ENCODE measurements around the gene RTN4RL2.

The RTN4RL2 gene

DNA sequence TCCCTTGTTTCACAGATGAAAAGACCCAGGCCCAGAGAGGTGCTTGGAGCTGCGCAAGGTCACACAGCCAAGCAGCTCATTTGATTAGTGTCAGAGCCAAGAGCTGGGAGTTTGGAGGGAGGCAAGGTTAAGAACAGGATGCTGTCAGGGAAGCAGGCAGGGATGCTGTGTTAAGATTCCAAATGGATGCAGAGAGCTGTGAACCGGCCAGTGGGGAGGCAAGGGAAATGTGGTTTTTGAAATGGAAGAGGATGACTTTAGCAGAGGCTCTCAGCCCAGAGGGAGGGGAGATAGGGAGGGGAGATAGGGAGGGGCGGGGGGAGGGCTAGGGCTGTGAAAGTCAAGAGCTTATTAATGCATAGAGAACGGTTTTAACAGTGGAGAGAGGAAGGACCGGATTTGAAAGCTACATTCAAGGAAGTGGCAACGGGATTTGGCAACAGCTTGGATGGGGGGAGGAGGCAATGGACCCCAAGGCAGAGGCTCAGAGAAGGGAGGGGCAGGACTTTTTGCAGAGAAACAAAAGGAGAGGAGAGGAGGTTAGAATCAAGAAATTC lies 13.0 kb downstream of the RTN4RL2 start:
- no peak overlapping the region for H3K4me3 ChIP-seq (ENCODE audit: low read length)
- no peak overlapping the region for H3K9ac ChIP-seq (ENCODE audit: low read length)
- no peak overlapping the region for H3K27ac ChIP-seq (ENCODE audit: low read depth, low read length)
- peaks cover 3% of the 10 kb centered on the region for H3K4me1 ChIP-seq (ENCODE audit: control insufficient read depth, insufficient read depth, low read length)
- H3K27me3 ChIP-seq (ENCODE audit: control insufficient read depth, insufficient read depth, low read length) = peaks cover 3% of the 10 kb centered on the region
- H3K36me3 ChIP-seq (ENCODE audit: control insufficient read depth, insufficient read depth, low read length) = no peaks in the 10 kb centered on the region

DNA sequence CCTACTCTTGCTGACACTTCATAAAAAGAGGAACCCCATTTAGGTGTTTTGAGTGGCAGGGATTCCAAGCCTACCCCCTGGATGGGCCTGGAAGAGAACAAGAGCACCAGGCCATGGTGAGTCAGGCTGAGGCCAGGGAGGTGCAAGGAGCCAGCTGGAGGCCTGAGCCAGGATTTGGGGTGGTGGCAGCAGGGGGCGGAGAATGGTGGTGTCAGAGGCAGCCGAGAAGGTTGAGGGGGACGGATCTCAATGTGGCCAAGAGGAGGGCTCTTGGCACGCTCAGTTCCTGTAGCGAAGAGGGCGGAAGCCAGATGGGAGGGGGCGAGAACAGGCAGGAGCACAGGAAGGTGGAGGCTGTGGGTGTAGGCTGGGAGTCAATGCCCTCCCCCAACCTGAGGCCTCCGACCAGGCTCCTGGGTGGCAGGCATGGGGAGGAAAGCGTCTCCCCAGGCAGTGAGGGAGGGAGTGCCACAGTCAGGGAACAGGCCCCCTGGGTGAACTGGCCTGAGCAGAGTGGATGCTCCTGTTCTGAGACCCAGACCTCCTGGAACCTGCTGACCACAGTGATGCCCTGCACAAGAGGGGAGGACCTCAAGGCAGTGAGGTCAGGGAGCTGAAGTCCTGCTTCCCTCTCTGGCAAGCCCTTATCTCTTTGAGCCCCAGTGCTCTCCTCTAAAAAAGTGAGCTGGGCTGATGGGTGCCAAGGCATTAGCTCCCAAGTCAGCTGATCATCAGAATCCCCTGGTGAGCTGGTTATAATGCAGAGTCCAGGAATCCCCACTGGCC lies 13.9 kb downstream of the RTN4RL2 start:
- Histone ChIP-seq H3K27me3 (ENCODE audit: control insufficient read depth, insufficient read depth, low read length) (peaks cover 5% of the 10 kb centered on the region), H3K4me3 (ENCODE audit: low read length) (no peak overlapping the region), H3K36me3 (ENCODE audit: control insufficient read depth, insufficient read depth, low read length) (no peaks in the 10 kb centered on the region), H3K4me1 (ENCODE audit: control insufficient read depth, insufficient read depth, low read length) (peaks cover 3% of the 10 kb centered on the region), H3K27ac (ENCODE audit: low read depth, low read length) (no peak overlapping the region), H3K9ac (ENCODE audit: low read length) (no peak overlapping the region)

DNA sequence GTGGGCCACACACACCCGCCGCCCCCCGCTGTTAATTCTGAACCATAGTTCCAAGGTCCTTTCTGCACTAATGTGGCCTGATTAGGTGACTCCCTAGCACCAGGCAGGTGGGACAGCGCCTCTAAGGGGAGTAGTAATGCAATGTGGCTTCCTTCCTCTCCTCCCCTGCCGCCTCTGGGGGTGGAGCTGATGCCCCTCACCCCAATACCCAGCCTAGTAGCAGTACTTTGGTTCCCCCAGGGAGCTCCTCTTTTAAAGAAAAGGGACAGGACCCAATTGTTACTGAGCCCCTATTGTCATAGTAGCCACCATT lies 14.4 kb downstream of the RTN4RL2 start:
- Histone ChIP-seq H3K4me1 (ENCODE audit: control insufficient read depth, insufficient read depth, low read length) (peaks cover 3% of the 10 kb centered on the region), H3K36me3 (ENCODE audit: control insufficient read depth, insufficient read depth, low read length) (no peaks in the 10 kb centered on the region), H3K4me3 (ENCODE audit: low read length) (no peak overlapping the region), H3K27me3 (ENCODE audit: control insufficient read depth, insufficient read depth, low read length) (peaks cover 5% of the 10 kb centered on the region), H3K27ac (ENCODE audit: low read depth, low read length) (no peak overlapping the region), H3K9ac (ENCODE audit: low read length) (no peak overlapping the region)

DNA sequence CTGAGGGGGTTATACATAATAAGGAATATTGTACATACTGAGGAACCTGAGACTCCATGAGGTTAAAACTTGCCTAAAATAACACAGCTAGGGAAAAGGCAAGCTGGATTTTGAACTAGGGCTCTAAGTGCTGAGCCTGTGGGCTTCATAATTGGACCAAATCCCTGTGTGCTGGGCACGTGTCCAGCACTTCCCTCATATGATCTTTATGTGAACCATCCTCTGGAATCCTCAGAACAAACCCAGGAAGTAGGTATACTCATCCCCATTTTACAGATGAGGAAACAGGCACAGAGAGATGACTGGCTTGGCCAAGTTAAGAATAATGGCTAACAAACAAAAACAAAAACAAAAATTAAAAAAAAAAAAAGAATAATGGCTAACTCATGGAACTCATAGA lies 14.9 kb downstream of the RTN4RL2 start:
- no peak overlapping the region for H3K27ac ChIP-seq (ENCODE audit: low read depth, low read length)
- no peak overlapping the region for H3K4me3 ChIP-seq (ENCODE audit: low read length)
- no peaks in the 10 kb centered on the region for H3K36me3 ChIP-seq (ENCODE audit: control insufficient read depth, insufficient read depth, low read length)
- H3K4me1 ChIP-seq (ENCODE audit: control insufficient read depth, insufficient read depth, low read length) = peaks cover 3% of the 10 kb centered on the region
- H3K27me3 ChIP-seq (ENCODE audit: control insufficient read depth, insufficient read depth, low read length) = peaks cover 5% of the 10 kb centered on the region
- no peak overlapping the region for H3K9ac ChIP-seq (ENCODE audit: low read length)

DNA sequence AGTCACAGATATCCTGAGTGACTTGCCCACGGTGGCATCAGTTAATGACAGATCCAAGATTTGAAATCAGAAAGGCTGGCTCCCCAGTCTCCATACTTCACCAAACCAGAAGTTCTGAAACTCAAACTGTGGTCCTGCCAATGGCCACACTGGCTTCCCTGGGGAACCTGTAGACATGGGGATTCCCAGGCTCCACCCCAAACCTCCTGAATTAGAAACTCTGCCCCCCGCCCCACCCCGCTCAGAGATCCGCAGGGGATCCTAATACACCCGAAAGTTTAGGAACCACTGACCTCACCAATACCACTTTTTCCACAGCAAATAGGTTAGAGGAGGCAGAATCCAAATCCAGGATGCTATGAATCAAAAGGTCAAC lies 15.3 kb downstream of the RTN4RL2 start:
- H3K27me3 ChIP-seq (ENCODE audit: control insufficient read depth, insufficient read depth, low read length) = peaks cover 5% of the 10 kb centered on the region
- peaks cover 3% of the 10 kb centered on the region for H3K4me1 ChIP-seq (ENCODE audit: control insufficient read depth, insufficient read depth, low read length)
- no peak overlapping the region for H3K27ac ChIP-seq (ENCODE audit: low read depth, low read length)
- peak overlapping the region; percentile 61 for H3K4me3 ChIP-seq (ENCODE audit: low read length)
- H3K36me3 ChIP-seq (ENCODE audit: control insufficient read depth, insufficient read depth, low read length) = no peaks in the 10 kb centered on the region
- H3K9ac ChIP-seq (ENCODE audit: low read length) = no peak overlapping the region

DNA sequence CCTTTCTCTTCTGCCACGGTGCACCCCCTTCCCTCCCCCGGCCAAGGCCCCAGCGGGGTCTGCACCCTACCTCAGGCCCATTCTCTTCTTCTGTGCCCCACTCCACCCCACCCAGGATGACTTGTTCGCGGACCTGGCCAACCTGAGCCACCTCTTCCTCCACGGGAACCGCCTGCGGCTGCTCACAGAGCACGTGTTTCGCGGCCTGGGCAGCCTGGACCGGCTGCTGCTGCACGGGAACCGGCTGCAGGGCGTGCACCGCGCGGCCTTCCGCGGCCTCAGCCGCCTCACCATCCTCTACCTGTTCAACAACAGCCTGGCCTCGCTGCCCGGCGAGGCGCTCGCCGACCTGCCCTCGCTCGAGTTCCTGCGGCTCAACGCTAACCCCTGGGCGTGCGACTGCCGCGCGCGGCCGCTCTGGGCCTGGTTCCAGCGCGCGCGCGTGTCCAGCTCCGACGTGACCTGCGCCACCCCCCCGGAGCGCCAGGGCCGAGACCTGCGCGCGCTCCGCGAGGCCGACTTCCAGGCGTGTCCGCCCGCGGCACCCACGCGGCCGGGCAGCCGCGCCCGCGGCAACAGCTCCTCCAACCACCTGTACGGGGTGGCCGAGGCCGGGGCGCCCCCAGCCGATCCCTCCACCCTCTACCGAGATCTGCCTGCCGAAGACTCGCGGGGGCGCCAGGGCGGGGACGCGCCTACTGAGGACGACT lies 15.9 kb downstream of the RTN4RL2 start:
- H3K9ac ChIP-seq (ENCODE audit: low read length) = no peak overlapping the region
- peaks cover 5% of the 10 kb centered on the region for H3K27me3 ChIP-seq (ENCODE audit: control insufficient read depth, insufficient read depth, low read length)

DNA sequence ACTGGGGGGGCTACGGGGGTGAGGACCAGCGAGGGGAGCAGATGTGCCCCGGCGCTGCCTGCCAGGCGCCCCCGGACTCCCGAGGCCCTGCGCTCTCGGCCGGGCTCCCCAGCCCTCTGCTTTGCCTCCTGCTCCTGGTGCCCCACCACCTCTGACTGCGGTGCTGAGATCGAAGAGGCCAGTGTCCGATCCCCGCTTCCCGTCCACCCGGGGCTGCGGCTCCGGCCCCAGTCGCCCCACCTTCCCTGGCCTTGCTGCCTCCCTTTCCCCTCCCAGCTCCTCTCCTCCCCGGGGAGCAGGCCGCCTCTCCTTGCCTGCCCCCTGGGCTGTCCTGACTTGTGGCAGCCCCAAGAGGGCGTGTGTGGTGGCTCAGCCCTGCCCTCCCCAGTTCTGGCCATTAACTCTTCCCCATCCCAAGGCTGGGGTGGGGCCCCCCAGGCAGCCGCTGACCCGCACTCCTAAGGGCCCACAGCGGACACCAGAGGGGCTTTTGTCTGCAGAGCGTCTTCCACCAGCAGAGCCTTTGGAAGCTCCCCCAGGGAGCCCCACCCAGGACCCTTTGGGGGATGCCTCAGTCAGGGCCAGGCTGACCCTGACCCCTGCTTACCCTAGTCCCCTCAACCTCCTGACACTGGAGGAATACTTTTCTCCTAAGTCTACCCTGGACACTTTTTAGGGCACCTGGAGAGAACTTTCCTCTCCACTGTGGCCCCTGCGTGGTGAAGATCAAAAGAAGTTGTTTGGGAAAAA lies 16.6 kb downstream of the RTN4RL2 start:
- peak overlapping the region; percentile 61 for H3K4me3 ChIP-seq (ENCODE audit: low read length)
- peak overlapping the region; percentile 12 for H3K9ac ChIP-seq (ENCODE audit: low read length)
- H3K27ac ChIP-seq (ENCODE audit: low read depth, low read length) = no peak overlapping the region
- H3K4me1 ChIP-seq (ENCODE audit: control insufficient read depth, insufficient read depth, low read length) = peaks cover 3% of the 10 kb centered on the region
- H3K36me3 ChIP-seq (ENCODE audit: control insufficient read depth, insufficient read depth, low read length) = no peaks in the 10 kb centered on the region
- peaks cover 5% of the 10 kb centered on the region for H3K27me3 ChIP-seq (ENCODE audit: control insufficient read depth, insufficient read depth, low read length)

More for the DNA sequence above, 15.9 kb downstream of the RTN4RL2 start:
- Histone ChIP-seq H3K4me3 (ENCODE audit: low read length) (peak overlapping the region; percentile 61), H3K36me3 (ENCODE audit: control insufficient read depth, insufficient read depth, low read length) (no peaks in the 10 kb centered on the region), H3K27ac (ENCODE audit: low read depth, low read length) (no peak overlapping the region), H3K4me1 (ENCODE audit: control insufficient read depth, insufficient read depth, low read length) (peaks cover 3% of the 10 kb centered on the region)

DNA sequence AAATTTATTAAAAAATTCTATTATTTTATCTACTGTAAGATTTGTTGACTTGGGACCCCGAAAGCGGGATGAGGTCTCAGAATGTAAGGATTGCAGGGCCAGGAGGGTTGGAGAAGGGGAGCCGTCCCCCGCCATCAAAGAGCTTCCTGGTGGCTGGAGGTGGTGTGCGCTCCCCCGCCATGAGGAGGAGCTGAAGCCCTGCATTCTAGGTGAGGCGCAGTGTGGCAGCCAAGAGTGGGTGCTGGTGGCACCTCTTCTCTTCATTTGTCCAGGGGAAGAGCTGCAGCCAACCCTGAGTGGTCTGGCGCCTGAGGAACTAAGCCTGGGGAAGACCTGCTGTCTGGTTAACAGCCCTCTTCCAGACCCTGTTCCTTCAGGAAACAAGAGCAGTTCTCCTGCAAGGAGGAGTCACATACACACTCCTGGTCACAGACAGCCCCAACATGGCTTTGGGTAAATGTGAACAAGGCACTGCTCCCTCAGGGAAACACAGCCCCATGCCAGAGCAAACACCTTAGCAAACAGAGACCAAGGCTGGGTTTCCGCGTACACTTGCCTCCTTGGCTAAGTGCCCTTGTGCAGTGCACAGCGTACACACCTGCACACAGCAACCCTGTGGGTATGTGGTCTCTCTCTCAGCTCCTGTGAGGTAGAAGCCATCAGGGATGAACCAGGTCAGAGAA lies 17.3 kb downstream of the RTN4RL2 start:
- Histone ChIP-seq H3K36me3 (ENCODE audit: control insufficient read depth, insufficient read depth, low read length) (no peaks in the 10 kb centered on the region), H3K9ac (ENCODE audit: low read length) (no peak overlapping the region), H3K4me3 (ENCODE audit: low read length) (no peak overlapping the region), H3K4me1 (ENCODE audit: control insufficient read depth, insufficient read depth, low read length) (peaks cover 3% of the 10 kb centered on the region), H3K27me3 (ENCODE audit: control insufficient read depth, insufficient read depth, low read length) (peaks cover 5% of the 10 kb centered on the region), H3K27ac (ENCODE audit: low read depth, low read length) (no peak overlapping the region)

DNA sequence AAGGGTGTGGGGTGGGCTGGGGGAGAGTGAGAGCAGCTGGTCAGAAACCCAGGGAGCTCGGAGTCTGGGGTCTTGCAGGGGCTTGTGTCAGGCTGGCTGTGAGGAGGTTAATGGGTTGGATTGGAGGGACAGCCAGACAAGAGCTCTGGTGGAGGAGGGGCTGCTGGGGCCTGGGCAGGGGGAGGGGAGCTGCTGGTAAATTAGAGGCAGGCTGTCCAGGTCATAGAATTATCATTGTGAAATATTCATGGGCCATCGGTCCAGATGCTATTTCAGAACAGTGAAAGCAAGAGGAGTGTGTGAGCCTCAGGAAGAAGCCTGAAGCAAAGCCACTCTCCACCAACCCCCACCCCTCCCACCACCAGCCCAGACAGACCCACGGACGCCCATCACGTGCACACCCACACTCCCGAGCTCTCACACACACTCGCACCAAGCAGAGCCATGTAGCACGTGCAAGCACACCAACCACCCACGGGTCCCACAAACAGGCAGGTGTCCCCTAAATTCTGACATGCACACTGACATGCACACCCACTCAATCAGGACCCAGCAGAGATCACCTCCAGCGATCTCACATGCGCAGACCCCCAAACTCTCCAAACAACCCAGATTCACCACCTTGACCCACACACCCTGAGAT lies 18.8 kb downstream of the RTN4RL2 start:
- Histone ChIP-seq H3K4me3 (ENCODE audit: low read length) (no peak overlapping the region), H3K9ac (ENCODE audit: low read length) (no peak overlapping the region), H3K36me3 (ENCODE audit: control insufficient read depth, insufficient read depth, low read length) (peaks cover 2% of the 10 kb centered on the region), H3K27me3 (ENCODE audit: control insufficient read depth, insufficient read depth, low read length) (peaks cover 15% of the 10 kb centered on the region), H3K4me1 (ENCODE audit: control insufficient read depth, insufficient read depth, low read length) (peaks cover 3% of the 10 kb centered on the region), H3K27ac (ENCODE audit: low read depth, low read length) (no peak overlapping the region)

DNA sequence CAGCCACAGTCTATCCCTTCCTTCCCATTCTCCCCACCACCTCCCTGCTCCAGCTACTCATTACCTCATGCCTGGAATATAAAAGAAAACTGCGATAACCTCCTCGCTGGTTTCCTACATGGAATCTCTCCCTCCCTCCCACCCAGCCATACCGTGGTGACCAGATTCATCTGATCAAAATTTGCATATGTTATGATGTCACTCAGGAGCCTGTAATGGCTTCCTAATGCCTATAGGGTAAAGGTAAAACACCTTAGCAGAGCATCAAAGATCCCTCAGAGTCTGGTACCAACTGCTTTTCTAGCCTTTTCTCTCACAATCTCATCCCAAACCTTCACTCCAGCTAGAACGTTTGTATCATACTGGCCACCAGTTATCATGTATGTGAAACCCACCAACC lies 19.6 kb downstream of the RTN4RL2 start:
- peaks cover 3% of the 10 kb centered on the region for H3K4me1 ChIP-seq (ENCODE audit: control insufficient read depth, insufficient read depth, low read length)
- H3K27me3 ChIP-seq (ENCODE audit: control insufficient read depth, insufficient read depth, low read length) = peaks cover 15% of the 10 kb centered on the region
- H3K36me3 ChIP-seq (ENCODE audit: control insufficient read depth, insufficient read depth, low read length) = peaks cover 2% of the 10 kb centered on the region
- no peak overlapping the region for H3K27ac ChIP-seq (ENCODE audit: low read depth, low read length)
- H3K9ac ChIP-seq (ENCODE audit: low read length) = no peak overlapping the region
- H3K4me3 ChIP-seq (ENCODE audit: low read length) = no peak overlapping the region

DNA sequence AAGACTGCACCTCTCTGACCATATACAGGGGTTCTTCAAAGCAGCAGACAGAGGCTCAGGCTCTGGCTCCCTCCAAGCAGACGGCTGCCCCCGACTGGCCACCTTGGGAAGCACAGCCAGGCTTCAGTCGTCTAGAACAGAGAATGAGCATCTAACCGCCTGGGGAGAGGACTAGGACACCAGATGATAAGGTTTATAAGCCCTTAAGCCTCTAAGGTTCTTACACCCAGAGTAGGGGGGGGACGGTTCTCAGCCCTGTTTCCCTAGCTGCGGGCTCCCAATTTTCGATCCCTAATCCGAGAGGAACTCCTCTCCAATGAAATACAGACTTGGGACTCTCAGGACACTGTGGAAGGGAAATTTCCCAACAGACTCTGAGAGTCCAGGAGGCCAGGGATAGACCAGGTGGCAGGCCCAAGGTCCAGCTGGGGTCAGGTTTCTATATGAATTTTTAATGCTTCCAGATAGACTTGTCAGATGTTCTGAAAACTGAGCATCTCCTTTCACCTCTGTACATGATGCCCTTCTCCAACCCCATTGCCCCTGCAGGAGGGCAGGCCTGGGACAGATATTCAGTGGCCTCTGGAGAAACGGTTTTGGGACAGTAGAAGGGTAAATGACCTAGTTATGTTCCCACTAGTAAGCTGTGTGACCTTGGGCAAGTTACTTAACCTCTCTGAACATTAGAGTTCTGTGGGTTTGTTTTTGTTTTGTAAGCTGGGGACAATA lies 20.2 kb downstream of the RTN4RL2 start:
- H3K27me3 ChIP-seq (ENCODE audit: control insufficient read depth, insufficient read depth, low read length) = peaks cover 15% of the 10 kb centered on the region

More for the DNA sequence above, 20.2 kb downstream of the RTN4RL2 start:
- no peak overlapping the region for H3K4me3 ChIP-seq (ENCODE audit: low read length)
- no peak overlapping the region for H3K27ac ChIP-seq (ENCODE audit: low read depth, low read length)
- H3K4me1 ChIP-seq (ENCODE audit: control insufficient read depth, insufficient read depth, low read length) = peaks cover 3% of the 10 kb centered on the region
- H3K9ac ChIP-seq (ENCODE audit: low read length) = no peak overlapping the region
- peaks cover 5% of the 10 kb centered on the region for H3K36me3 ChIP-seq (ENCODE audit: control insufficient read depth, insufficient read depth, low read length)

Data from rectal smooth muscle tissue (tissue), 1 donor.